GM18519 (cell line): ENCODE data around the gene MTCH1.

Experiments
- ATAC-seq: cut with Tn5 transposase; IDR thresholded peaks from one replicate; pipeline ENCODE4 v1.9.1; 2021; ENCODE audit warnings: mild to moderate bottlenecking, moderate library complexity; ENCODE audit not compliant: unreplicated experiment, low FRiP score

The MTCH1 gene

DNA sequence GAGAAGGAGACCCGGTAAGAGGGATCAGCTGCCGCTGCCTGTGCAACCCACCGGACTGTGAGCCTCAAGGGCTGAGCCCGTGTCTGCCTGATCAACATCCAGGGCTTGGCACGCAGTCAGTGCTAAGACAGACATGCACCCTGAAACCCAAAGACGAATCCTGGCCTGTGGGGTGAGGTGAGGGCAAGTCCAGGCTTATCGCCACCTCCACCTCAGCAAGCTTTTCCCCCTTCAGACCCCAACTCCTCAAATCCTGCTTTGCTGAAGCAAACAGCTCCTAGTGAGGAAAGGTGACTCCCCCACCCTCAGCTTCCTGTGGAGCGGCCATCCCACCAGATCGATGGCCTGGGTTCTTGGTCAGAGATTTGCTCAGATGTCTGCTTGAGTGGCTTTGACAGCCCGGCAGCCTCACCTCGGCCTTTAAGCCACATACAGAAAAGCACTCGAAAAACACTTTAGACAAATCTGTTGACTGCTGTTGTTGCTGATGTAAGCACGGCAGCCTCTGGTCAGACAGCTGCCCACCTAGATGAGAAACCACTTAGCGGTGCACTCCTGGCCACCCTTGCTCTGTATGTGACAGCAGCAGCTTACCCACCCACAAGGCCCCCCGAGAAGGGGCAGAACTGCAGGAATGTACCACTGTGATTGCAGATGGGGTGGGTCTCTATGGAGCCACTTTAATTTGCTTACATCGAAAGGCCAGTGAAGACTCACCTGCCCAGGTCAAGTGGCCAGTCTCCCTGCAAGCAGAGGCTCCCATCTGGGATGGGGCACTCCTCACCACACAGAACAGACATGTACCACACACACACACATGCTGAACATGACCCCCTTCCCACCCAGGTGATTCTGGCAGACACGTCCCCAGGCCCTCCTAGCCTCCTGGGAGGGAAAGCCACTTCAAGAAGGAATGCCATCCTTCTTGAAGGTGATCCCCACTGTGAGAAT lies 14.8 kb downstream of the MTCH1 start:
- ATAC-seq: no peak

DNA sequence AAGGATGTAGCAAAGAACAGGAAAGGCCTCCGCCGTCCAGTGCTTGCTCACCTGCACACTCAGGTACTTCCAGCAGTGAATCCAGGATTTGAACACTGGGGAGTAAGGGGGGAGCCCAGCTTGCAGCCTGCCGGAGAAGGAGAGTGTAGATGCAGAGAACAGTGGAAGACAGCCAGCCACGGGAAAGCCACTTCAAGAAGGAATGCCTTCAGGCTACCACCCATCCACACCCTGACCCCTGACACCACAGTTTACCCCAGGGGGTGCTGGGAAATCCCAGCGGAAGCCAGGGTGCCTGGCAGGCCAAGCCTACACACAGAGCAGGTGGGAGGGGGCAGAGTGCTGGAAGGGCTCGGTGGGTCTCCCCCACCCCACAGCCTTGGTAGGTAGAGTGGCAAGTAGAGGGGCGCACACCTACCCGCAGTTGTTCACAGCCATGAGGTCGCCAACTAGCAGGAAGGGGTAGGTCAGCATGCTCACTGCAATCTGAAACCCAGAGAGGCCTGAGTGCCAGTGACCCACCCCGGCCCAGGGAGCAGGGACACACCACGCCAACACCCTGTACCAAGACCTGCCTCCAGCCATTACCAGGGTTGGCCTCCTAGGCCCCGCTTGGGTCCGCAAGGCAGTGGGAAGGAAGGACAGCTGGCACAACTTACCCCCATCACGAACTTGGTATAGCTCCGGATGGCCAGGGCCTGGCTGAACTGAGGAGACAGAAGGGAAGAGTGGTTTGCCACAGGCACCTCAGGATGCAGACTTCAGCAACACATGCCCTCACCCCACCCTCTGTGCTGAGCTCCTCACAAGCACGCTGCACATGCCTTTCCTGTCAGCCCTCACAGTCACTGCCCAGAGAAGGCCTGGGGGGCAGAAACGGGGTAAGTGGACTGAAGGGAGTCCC lies 15.8 kb downstream of the MTCH1 start:
- ATAC-seq: no peak

- no peak for ATAC-seq
Measured at GRCh38 chr6:36969240-36969691, 16.7 kb downstream of the MTCH1 start.

DNA sequence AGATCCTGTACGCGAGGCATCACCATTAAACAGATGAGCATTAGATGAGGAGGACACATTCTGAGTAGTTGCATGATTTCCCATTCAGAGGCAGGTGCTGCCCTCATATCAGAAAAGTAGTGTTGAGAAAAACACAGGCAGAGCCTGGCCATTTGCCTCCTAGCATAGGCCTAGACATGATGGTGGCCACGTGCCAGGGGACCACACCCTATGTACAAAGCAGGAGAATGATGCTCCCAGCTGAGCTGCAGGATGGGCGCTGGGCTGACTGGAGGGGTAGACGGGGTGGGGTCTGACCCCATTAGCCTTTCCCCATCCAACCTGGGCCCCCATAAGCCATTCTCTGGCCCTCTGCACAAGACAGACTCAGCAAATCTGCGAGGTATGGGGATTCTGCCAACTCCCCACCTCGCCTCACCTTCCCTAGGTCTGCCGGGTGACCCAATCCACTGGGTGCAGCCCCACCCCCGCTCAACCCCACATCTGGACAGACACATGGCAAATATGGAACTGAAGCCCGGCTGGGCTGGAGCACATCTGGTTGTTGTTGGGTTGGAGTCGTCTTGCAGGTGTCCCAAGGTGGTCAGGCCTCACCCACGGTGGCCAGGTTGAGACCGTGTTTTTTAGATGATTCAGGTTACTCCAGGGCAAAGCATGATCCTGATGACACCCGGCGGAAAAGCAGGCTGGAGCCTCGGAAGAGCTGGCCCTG lies 17.6 kb downstream of the MTCH1 start:
- ATAC-seq: no peak

DNA sequence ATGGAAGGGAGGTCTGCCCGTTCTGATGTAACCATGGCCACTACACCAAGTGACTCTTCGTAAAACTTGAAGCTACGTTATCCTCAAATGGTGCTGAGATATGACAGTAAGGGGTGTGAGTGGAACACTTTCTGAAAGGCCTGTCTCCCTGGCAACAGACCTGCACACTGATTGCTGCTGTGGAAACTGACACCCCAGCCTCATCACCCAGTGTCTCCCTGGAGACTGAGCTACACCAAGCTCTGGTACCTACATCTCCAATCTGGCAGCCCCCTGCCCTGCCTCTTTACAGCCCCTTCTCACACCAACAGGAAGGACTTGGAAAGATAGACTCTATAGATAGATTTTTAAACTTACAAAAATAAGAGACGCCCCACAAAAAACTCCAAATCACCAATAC lies 18.2 kb downstream of the MTCH1 start:
- no peak for ATAC-seq

- ATAC-seq: no peak
Measured at GRCh38 chr6:36967301-36967700, 18.7 kb downstream of the MTCH1 start.

DNA sequence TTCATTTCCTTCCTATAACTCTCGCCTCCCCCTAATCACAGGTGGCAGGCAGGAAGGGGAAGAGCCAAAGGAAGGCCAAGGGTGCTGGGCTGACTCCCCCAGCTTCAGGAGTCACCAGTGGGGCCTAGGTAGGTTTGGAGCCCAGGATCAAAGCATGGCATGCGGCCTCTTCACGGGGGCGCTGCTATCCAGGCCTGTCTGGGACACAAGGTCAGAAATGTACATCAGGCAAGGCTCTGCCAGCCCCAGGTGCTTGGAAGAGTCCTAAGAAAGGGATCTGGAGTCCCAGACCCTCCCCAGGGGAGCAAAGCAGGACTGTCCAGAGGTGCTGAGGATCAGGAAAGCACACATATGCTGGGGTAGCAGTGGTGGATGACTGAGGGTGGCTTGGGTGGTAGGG lies 21.1 kb downstream of the MTCH1 start:
- no peak for ATAC-seq

- no peak for ATAC-seq
Measured at GRCh38 chr6:36964349-36964748, 21.6 kb downstream of the MTCH1 start.

DNA sequence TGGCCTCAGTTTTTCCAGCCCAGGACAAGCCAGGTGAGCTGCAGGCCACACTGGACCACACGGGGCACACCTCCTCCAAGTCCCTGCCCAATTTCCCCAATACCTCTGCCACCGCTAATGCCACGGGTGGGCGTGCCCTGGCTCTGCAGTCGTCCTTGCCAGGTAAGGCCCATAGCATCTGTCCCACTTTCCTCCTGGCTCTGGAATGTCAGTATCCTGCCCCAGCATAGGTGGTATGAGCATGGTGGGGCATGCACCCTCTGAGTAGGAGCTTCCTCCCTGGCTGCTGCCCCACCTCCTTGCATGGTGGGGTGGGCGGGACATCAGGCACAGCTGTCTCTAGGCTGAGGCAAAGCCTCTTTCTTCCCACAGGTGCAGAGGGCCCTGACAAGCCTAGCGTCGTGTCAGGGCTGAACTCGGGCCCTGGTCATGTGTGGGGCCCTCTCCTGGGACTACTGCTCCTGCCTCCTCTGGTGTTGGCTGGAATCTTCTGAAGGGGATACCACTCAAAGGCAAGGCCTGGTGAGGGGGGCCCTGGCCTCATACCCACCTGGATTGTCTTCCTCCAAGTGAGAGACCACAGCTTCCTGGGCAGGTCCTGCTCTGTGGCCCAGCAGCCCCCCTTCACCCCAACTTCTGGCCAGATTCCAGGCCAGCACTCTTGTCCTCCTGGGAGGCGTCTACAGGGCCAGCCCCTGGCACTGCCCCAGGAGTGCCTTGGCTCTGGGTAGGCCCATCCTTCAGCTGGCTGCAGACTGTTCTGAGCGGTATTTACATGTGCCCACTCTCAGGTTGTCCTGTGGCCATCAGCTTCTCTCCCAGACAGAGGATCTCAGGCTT lies 22.3 kb downstream of the MTCH1 start:
- no peak for ATAC-seq

DNA sequence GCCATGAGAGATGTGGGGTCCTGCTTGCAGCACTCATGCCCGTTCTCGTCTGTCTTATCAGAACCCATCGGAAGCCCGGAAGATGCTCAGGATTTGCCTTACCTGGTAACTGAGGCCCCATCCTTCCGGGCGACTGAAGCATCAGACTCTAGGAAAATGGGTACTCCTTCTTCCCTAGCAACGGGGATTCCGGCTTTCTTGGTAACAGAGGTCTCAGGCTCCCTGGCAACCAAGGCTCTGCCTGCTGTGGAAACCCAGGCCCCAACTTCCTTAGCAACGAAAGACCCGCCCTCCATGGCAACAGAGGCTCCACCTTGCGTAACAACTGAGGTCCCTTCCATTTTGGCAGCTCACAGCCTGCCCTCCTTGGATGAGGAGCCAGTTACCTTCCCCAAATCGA lies 23.1 kb downstream of the MTCH1 start:
- ATAC-seq: no peak

DNA sequence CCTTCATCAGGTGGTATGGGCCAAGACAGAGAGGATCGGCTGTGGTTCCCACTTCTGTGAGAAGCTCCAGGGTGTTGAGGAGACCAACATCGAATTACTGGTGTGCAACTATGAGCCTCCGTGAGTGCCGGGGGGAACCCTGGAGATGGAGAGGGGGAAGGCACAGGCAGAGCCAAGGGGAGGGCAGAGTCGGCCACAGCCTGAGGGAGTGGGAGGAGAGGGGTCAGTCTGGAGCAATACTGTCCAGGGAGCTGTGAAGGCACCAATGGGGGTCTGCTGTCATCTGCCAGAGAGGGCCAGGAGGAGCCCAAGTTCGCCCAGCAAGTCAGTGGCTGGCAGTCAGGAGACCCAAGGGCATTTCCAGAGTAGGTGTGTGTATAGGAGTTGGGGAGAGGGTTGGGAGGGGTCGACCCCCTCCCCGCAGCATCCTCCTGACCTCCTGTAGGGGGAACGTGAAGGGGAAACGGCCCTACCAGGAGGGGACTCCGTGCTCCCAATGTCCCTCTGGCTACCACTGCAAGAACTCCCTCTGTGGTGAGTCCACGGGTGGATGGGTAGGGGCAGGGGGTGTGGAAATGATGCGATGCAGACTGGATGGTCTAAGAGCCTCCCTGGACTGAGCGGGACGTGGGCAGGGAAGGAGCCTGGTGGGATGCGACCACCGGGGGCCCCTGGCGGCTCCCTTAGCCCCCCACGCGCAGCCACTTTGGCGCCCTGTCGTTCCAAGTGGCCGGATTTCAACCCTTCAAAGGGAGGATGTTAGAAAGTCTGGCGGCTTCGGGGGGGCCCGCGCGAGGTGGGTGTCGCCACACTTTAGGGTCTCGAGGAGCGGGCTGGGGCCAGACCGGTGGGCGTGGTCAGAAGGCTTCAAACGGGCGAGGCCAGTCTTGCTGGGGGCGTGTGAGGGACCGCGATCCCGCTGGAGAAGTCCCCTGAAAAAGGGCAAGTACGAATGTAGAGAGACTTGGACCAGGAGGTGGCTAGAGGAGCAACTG lies 24.3 kb downstream of the MTCH1 start:
- ATAC-seq: no peak

DNA sequence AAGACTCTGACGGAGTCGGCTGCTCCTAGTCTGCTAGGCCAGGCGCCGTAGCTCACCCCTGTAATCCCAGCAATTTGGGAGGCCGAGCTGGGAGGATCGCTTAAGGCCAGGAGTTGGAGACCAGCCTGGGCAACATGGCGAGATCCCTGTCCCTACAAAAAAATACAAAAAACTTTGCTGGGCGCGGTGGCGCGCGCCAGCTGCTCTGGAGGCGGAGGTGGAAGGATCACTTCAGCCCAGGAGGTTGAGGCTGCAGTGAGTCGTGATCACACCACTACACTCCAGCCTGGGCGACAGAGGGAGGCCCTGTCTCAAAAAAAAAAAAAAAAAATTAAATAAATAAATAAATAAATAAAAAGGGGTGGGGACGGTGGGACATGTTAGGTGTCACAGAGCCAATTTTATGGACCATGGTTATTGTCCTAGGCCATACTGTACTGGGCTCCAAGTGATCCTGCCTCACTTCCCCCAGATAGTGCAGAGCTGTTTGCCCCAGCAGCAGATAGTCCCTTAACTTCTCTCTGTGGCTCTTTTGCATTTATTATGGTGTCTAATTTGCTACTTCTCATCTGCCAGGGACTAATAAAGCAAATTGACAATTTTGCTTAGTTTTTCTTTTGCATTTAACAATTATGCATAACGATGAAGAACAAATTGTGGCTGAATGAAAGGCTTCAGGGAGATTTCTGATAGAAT lies 26.3 kb downstream of the MTCH1 start:
- no peak for ATAC-seq

DNA sequence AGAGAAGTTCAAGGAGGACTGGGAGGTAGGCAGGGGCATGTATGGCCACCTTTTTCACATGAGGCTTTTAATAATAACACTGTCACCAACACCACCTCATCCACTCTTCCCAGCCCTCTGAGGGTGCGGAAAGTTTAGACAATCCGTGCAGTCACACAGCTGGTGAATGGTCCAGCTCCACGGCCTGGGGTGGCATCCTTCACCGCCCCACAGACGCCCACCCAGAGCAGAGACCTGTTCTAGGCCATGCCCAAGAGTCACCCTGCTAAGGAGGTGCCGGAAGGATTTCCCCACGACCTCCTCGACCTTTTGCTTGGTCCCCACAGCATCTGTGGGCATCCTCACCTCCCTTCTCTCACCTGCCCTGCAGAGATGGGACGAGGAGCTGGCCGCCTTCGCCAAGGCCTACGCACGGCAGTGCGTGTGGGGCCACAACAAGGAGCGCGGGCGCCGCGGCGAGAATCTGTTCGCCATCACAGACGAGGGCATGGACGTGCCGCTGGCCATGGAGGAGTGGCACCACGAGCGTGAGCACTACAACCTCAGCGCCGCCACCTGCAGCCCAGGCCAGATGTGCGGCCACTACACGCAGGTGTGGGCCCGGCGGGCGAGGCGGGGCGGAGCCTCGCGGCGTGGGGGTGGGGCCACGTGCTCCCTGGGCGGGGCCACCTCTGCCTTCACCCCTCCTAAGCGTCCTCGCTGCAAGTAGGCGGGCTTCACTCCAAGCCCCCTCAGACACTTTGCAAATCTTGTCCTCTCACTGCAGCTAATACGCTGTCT lies 27.0 kb downstream of the MTCH1 start:
- no peak for ATAC-seq

- no peak for ATAC-seq
Measured at GRCh38 chr6:36957773-36958271, 28.2 kb downstream of the MTCH1 start.

DNA sequence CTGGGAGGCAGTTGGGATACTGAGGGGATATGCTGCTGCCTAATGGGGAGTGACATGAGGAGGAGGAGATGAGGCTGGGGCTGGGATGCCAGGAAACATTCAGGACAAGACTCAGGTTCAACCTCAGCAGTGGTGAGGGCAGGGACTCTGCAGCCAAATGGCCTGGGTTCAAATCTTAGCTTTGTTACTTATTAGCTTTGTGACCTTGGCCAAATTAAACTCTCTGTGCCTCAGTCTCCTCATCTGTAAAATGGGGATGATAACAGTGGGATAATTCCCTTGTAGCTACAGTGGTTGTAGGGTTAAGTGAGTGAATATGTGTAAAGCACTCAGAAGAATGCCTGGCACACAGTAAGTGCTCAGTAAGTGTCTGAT lies 29.6 kb downstream of the MTCH1 start:
- ATAC-seq: no peak

DNA sequence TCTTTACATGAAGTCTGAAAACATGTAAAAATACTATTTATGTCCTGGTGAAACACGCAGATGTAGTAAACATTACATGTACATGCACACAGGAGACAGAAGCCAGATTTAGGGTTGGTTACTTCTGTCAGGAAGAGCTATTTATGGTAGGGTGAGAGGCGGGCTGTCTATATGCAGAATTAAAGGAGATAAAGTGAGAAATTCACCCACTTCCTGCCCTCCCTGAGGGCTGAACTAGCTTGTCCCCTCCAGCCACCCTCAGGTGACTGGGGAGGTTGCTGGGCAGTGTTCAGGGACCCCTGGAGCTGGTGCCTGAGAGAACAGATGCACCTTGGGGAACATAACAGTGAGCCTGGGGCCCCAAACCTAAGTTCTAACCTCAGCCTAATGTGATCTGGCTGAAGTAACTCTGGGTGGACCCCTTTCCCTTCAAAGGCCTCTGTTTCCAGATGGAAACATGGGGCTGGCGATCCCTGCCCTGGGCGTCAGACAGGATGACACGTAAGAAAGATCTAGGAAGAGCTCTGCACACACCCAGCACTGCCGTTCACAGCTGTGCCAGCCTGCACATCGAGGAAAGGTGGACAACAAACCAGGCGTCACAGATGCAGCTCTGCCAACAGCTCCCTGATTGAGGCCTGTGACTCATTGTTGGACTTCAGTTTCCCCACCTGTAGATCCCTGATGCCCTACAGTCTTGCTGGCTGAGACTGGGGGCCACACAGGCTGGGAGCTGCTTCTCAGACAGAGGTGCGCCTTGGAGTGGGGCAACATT lies 30.1 kb downstream of the MTCH1 start:
- ATAC-seq: no peak
